GM12892 (cell line): Measurements from ENCODE around the gene NFKBIA.

Source experiments
- POLR2AphosphoS5 ChIP-seq: IDR thresholded peaks from 2 replicates; pipeline ENCODE4 v1.6.1; 2011; ENCODE audit warnings: low read depth, low read length, control low read depth
- TAF1 ChIP-seq: IDR thresholded peaks from 2 replicates; pipeline ENCODE4 v1.6.1; 2011; ENCODE audit warnings: low read depth, mild to moderate bottlenecking, control low read depth, low read length, borderline replicate concordance

DNA sequence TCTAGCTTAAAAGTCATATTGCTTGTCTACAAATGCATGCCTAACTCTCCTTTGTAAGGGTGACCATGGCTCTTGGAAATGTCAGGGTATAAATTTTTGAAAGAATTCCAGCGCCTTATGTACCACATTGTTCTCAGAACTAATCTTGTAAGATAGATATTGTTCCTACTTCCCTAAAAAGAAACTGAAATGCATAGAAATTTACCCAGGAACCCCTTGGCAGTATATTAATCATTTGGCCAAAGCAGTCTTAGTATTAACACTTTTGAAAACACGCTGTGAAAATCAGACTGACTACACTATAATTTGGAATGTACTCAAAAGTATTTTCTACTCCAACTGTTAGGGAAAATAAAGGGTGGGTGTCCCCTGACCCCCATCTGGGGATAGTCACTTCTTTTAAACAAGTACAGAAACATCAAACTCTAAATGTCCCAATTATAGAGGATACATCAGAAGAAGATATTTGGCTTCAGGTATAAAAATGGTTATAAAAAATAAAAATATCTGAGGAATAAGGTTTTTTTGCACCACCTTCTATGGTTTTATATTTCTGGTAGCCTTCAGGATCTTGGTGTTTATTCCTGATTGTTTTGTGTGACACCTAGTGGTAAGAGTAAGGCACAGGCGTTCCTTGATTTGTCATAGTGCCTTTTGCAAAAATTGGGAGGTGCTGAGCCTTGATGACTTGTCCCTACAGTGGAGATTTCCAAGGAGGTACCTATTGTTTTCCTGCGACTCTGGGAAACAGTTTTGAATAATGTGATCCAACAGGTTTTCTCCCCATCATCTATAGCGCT, 2.2 kb upstream of the NFKBIA start:
- TF ChIP-seq POLR2AphosphoS5: no peak
- TF ChIP-seq TAF1: no peak
